ENCODE data around the gene NAA10.

- TF ChIP-seq CTCF (IDR thresholded peaks at IDR 0.05) (no peak), EP300 (IDR thresholded peaks at IDR 0.05) (no peak)
Measured at GRCh38 chrX:153952373-153953026, 17.7 kb upstream of the NAA10 start.
